Measurements from ENCODE around the gene CDKAL1. TPM values are rescaled to one million over a fixed set of nuclear protein-coding genes. Genes with fewer than 3 reads are reported as not detected.

The CDKAL1 gene
- total and polyA plus RNA-seq, 2 of the 13 experiments (the other 11 are each of a cell fraction or from before 2014, with no cell fraction given) = 9.5 to 27.7 TPM

DNA sequence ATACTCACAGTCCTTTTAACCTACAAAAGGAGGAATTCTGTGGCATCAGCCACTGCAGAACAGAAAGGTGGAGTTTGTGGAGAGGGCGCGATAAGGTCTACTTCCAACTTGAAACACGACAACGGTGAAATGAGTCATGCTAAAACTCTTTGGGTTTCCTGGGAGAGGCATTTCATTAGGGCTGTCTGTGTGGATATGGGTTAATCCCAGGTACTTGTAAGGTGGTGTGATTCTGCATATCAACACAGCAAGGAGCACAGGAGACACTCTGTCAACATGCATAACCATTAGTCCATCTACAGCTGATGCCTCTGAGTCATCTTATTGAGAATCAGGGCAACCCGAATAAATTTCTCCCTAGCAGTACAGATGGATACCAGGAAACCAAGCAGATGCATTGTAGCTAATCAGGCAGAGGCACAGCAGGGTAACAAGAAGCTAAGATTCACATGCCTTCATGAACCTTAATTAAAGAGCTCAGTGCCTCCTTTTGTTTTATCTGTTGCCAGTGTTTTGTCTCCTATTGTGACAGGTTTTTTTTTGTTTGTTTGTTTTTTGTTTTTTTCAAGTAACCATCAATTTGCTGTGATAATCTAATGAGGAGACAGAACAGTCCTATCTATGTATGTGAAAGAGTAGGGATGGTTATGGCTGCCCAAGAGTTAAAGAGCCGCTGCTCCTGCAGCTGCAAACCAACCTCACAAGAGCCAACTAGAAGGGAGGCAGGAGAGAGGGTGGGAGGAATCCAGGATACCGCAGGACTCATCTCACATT lies 743.5 kb downstream of the CDKAL1 start (continued):
- TF ChIP-seq ZMYM3 (CRISPR knock-in tag; IDR thresholded peaks at IDR 0.05) = no peak
- no peak for TF ChIP-seq NFE2L1 (CRISPR knock-in tag; IDR thresholded peaks at IDR 0.05; ENCODE audit: borderline replicate concordance)
- TF ChIP-seq, protein P1, sequence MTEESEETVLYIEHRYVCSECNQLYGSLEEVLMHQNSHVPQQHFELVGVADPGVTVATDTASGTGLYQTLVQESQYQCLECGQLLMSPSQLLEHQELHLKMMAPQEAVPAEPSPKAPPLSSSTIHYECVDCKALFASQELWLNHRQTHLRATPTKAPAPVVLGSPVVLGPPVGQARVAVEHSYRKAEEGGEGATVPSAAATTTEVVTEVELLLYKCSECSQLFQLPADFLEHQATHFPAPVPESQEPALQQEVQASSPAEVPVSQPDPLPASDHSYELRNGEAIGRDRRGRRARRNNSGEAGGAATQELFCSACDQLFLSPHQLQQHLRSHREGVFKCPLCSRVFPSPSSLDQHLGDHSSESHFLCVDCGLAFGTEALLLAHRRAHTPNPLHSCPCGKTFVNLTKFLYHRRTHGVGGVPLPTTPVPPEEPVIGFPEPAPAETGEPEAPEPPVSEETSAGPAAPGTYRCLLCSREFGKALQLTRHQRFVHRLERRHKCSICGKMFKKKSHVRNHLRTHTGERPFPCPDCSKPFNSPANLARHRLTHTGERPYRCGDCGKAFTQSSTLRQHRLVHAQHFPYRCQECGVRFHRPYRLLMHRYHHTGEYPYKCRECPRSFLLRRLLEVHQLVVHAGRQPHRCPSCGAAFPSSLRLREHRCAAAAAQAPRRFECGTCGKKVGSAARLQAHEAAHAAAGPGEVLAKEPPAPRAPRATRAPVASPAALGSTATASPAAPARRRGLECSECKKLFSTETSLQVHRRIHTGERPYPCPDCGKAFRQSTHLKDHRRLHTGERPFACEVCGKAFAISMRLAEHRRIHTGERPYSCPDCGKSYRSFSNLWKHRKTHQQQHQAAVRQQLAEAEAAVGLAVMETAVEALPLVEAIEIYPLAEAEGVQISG (CRISPR knock-in tag; IDR thresholded peaks at IDR 0.05) = no peak

DNA sequence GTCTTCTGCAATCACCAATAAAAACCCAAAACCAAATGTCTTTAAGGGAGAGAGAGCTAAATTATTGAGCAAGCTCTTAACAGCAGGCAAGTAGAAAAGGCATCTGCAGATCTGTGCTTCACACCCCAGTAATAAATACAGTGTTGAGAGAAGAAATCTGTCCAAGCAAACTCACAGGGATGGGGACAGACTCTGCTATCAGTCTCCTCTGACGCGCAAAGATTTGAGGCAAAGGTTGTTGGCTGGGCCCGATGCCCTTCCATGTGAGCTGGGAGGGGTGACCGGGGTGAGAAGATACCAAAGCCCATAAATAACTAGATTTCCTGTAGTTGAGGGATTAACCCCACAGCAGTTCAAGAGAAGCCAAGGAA lies 744.1 kb downstream of the CDKAL1 start:
- H3K27ac ChIP-seq (ENCODE audit: extremely low read length, insufficient read depth, low read length) = no peak overlapping the region
- FAIRE-seq (no peak), DNase-seq (ENCODE audit: low spot score) (no peak), ATAC-seq (no peak)
- 51% methylated on average over 4 of the region's 4 CpGs for WGBS (ENCODE audit: low lambda C conversion rate)
- no peaks in the 10 kb centered on the region for H3K4me1 ChIP-seq (ENCODE audit: insufficient read depth, low read length)
- intact Hi-C loops (cut with micrococcal nuclease; ENCODE audit: unreplicated experiment) = no loop called here
- no TSS peak for BruUV-seq (replicated peaks)
- H4K20me1 ChIP-seq (ENCODE audit: insufficient read depth, low read length) = no peaks in the 10 kb centered on the region
- H3K27me3 ChIP-seq (ENCODE audit: control insufficient read depth in 1 of 2, insufficient read depth in 2 of 2, low read length in 2 of 2) = no peaks in the 10 kb centered on the region
- in situ Hi-C loops (cut with HindIII; ENCODE audit: extremely low pct_ligation_motif_present, low pct_unique_long_range_greater_than_20kb) = no loop called here
- H3K79me2 ChIP-seq (ENCODE audit: insufficient read depth, low read length) = no peaks in the 10 kb centered on the region
- no peak overlapping the region for H3K4me3 ChIP-seq (replicated peaks in 1 of 3; ENCODE audit: insufficient read depth in 1 of 3, low read depth in 2 of 3, low read length in 3 of 3)
- CTCF ChIA-PET (ENCODE audit: low intra/inter-chr PET ratio, low total read pairs) = no interaction called here
- no peak overlapping the region for H3K4me2 ChIP-seq (ENCODE audit: low read depth, low read length)
- POLR2A ChIA-PET = no interaction called here
- H2AFZ ChIP-seq (ENCODE audit: low read length) = no peak overlapping the region
- H3K36me3 ChIP-seq (replicated peaks in 1 of 2; ENCODE audit: control insufficient read depth in 1 of 2, insufficient read depth in 2 of 2, low read length in 2 of 2) = no peaks in the 10 kb centered on the region
- H3K9ac ChIP-seq (ENCODE audit: insufficient read depth, low read depth, low read length) = no peak overlapping the region
- H3K9me3 ChIP-seq (ENCODE audit: low read length) = no peaks in the 10 kb centered on the region
- TF ChIP-seq, protein P2, sequence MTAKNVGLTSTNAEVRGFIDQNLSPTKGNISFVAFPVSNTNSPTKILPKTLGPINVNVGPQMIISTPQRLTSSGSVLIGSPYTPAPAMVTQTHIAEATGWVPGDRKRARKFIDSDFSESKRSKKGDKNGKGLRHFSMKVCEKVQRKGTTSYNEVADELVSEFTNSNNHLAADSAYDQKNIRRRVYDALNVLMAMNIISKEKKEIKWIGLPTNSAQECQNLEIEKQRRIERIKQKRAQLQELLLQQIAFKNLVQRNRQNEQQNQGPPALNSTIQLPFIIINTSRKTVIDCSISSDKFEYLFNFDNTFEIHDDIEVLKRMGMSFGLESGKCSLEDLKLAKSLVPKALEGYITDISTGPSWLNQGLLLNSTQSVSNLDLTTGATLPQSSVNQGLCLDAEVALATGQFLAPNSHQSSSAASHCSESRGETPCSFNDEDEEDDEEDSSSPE (CRISPR knock-in tag; IDR thresholded peaks at IDR 0.05) = no peak
- TF ChIP-seq DNMT3B (CRISPR knock-in tag; conservative IDR thresholded peaks at IDR 0.05) = no peak
- no peak for TF ChIP-seq JARID2 (CRISPR knock-in tag; IDR thresholded peaks at IDR 0.05; ENCODE audit: insufficient replicate concordance)
- TF ChIP-seq PHF20 (CRISPR knock-in tag; IDR thresholded peaks at IDR 0.05) = no peak
- TF ChIP-seq ZNF460 (CRISPR knock-in tag; IDR thresholded peaks at IDR 0.05; ENCODE audit: borderline replicate concordance) = no peak
- TF ChIP-seq POLR2AphosphoS2 (IDR thresholded peaks at IDR 0.05; ENCODE audit: low read depth, low read length) = no peak
- TF ChIP-seq HNRNPH1 (optimal IDR thresholded peaks at IDR 0.05; ENCODE audit: low read depth, low read length) = no peak
- TF ChIP-seq MED8 (CRISPR knock-in tag; IDR thresholded peaks at IDR 0.05; ENCODE audit: insufficient replicate concordance) = no peak
- TF ChIP-seq, protein P3, sequence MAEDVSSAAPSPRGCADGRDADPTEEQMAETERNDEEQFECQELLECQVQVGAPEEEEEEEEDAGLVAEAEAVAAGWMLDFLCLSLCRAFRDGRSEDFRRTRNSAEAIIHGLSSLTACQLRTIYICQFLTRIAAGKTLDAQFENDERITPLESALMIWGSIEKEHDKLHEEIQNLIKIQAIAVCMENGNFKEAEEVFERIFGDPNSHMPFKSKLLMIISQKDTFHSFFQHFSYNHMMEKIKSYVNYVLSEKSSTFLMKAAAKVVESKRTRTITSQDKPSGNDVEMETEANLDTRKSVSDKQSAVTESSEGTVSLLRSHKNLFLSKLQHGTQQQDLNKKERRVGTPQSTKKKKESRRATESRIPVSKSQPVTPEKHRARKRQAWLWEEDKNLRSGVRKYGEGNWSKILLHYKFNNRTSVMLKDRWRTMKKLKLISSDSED (CRISPR knock-in tag; IDR thresholded peaks at IDR 0.05) = no peak
- TF ChIP-seq, protein P4, sequence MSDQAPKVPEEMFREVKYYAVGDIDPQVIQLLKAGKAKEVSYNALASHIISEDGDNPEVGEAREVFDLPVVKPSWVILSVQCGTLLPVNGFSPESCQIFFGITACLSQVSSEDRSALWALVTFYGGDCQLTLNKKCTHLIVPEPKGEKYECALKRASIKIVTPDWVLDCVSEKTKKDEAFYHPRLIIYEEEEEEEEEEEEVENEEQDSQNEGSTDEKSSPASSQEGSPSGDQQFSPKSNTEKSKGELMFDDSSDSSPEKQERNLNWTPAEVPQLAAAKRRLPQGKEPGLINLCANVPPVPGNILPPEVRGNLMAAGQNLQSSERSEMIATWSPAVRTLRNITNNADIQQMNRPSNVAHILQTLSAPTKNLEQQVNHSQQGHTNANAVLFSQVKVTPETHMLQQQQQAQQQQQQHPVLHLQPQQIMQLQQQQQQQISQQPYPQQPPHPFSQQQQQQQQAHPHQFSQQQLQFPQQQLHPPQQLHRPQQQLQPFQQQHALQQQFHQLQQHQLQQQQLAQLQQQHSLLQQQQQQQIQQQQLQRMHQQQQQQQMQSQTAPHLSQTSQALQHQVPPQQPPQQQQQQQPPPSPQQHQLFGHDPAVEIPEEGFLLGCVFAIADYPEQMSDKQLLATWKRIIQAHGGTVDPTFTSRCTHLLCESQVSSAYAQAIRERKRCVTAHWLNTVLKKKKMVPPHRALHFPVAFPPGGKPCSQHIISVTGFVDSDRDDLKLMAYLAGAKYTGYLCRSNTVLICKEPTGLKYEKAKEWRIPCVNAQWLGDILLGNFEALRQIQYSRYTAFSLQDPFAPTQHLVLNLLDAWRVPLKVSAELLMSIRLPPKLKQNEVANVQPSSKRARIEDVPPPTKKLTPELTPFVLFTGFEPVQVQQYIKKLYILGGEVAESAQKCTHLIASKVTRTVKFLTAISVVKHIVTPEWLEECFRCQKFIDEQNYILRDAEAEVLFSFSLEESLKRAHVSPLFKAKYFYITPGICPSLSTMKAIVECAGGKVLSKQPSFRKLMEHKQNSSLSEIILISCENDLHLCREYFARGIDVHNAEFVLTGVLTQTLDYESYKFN (CRISPR knock-in tag; conservative IDR thresholded peaks at IDR 0.05) = no peak
